GM12874 (cell line): ENCODE results near the gene PSME3IP1.

Experiments used
- TF ChIP-seq, protein P1 (sequence below): IDR thresholded peaks from 2 replicates; pipeline ENCODE4 v1.5.1; 2011; ENCODE audit warnings: low read depth, mild to moderate bottlenecking, control low read depth, low read length, moderate library complexity; ENCODE audit not compliant: insufficient read depth

PSME3IP1 gene

GRCh38 chr16:57184887-57185445 is 873 bp downstream of the PSME3IP1 start:
- TF ChIP-seq, protein P1, sequence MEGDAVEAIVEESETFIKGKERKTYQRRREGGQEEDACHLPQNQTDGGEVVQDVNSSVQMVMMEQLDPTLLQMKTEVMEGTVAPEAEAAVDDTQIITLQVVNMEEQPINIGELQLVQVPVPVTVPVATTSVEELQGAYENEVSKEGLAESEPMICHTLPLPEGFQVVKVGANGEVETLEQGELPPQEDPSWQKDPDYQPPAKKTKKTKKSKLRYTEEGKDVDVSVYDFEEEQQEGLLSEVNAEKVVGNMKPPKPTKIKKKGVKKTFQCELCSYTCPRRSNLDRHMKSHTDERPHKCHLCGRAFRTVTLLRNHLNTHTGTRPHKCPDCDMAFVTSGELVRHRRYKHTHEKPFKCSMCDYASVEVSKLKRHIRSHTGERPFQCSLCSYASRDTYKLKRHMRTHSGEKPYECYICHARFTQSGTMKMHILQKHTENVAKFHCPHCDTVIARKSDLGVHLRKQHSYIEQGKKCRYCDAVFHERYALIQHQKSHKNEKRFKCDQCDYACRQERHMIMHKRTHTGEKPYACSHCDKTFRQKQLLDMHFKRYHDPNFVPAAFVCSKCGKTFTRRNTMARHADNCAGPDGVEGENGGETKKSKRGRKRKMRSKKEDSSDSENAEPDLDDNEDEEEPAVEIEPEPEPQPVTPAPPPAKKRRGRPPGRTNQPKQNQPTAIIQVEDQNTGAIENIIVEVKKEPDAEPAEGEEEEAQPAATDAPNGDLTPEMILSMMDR = no peak

GRCh38 chr16:57184113-57184512 is 1.7 kb downstream of the PSME3IP1 start:
- TF ChIP-seq, protein P1 = no peak

DNA sequence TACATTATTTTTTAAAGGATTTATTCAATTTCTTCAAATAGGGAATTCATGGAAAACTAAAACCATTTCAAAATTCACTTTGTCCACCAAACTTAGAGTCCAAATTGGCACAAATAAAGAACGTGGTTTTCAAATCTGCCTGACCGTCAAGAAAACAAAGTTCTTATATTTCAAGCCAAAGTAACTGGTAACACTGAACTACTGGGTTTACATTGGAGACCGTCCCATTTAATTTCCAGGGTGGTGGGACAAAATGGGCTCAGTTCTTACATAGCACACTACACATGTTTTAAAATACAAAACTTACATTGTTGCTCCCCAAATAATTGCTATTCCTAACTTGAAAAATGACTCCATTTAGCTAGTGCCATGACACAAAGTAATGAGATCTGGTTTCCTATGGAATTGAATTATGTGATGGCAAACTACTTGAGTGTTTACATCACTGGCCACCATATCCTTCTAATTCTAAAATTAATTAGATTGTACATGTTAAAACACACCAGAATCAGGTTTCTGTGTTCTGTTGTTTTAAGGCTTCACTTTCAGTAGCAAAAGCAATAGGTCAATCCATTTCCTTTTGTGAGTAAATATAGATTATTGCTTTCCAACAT is 6.5 kb downstream of the PSME3IP1 start:
- TF ChIP-seq, protein P1 = no peak

GRCh38 chr16:57178793-57179212 is 7.0 kb downstream of the PSME3IP1 start:
- TF ChIP-seq, protein P1 = no peak

GRCh38 chr16:57178196-57178595 is 7.6 kb downstream of the PSME3IP1 start:
- TF ChIP-seq, protein P1 = no peak

GRCh38 chr16:57175896-57176295 is 9.9 kb downstream of the PSME3IP1 start:
- TF ChIP-seq, protein P1 = no peak

DNA sequence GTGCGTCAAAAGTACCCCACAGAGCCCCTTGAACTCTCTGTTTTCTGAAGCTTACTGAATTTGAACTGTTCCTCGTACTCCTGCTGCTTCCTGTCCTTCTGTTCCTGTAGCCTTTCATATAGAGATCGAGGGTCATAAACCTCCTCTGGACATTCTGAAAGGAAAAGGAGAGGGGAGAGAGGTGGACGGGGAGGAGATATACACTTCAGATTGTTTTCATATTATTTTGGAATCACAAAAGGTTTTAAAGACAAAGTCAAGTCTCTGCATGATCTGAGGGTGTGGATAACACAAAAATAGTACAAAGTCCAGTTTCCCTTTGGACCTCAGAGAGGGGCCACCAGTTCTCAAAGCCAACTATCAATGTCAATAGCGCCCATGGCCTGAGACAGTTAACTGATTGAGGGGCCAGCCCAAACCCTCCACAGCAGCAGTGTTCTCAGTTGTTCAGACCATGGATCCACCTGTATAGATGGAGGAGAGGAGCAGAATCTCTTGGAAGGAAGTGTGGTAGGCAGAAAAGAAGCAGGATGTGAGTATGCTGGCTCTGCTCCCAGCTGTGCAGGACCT is 13.0 kb downstream of the PSME3IP1 start:
- TF ChIP-seq, protein P1 = no peak
